OCI-LY7 (cell line): ENCODE measurements around the gene PRKG1. TPM values are rescaled to one million over a fixed set of nuclear protein-coding genes. Genes with fewer than 3 reads are reported as not detected.

Experiments used
- BruUV-seq: library from RNA; stranded (reverse); fragments of 400-500 nt; replicated peaks from 2 replicates; lab custom pipeline; 2021; lab: Mats Ljungman, UMichigan
- CTCF ChIA-PET: fragments of 300-600 bp; sonication (Branson Sonifier 250); formaldehyde crosslinking; loops from one replicate; lab custom pipeline; 2022; ENCODE audit warnings: antibody characterized with exemption; ENCODE audit not compliant: unreplicated experiment; lab: Charles Lee
- POLR2A ChIA-PET: fragments of 300-600 bp; sonication (Branson Sonifier 250); formaldehyde crosslinking; loops from one replicate; lab custom pipeline; 2022; ENCODE audit warnings: antibody characterized with exemption; lab: Charles Lee
- DNase-seq: peaks from one replicate; pipeline ENCODE4 v3.0.0-alpha.2; 2015; ENCODE audit warnings: low spot score
- H2AFZ ChIP-seq: fragments of 200-600 bp; sonication (generic), shearing (Covaris generic); 2 replicates; pipeline ENCODE4 v1.6.1; 2014; ENCODE audit warnings: mild to moderate bottlenecking, antibody characterized with exemption, low read length, moderate library complexity
- H3K27ac ChIP-seq: fragments of 200-600 bp; sonication (generic); 2 replicates; pipeline ENCODE4 v1.5.1; 2014; ENCODE audit warnings: mixed run types, low read depth, mild to moderate bottlenecking, moderate library complexity, low read length, inconsistent platforms; ENCODE audit not compliant: poor library complexity, severe bottlenecking
- H3K36me3 ChIP-seq: fragments of 200-600 bp; sonication (generic); 2 replicates; pipeline ENCODE4 v1.6.1; 2014; ENCODE audit warnings: mild to moderate bottlenecking, antibody characterized with exemption, low read length, moderate library complexity, mixed read lengths; ENCODE audit not compliant: insufficient read depth
- H3K4me1 ChIP-seq: fragments of 200-600 bp; sonication (generic); 2 replicates; pipeline ENCODE4 v1.5.1; 2014; ENCODE audit warnings: mild to moderate bottlenecking, low read length; ENCODE audit not compliant: insufficient read depth, poor library complexity, severe bottlenecking
- H3K4me2 ChIP-seq: fragments of 200-600 bp; sonication (generic); 2 replicates; pipeline ENCODE4 v1.6.1; 2014; ENCODE audit warnings: mild to moderate bottlenecking, low read length
- H3K4me3 ChIP-seq: fragments of 200-600 bp; sonication (generic); 2 replicates; pipeline ENCODE4 v1.5.1; 2014; ENCODE audit warnings: mild to moderate bottlenecking, low read depth, low read length; ENCODE audit not compliant: poor library complexity, severe bottlenecking
- H3K79me2 ChIP-seq: fragments of 200-600 bp; sonication (generic); 2 replicates; pipeline ENCODE4 v1.6.1; 2016; ENCODE audit warnings: low read depth, mild to moderate bottlenecking, low read length, moderate library complexity, mixed read lengths; ENCODE audit not compliant: insufficient read depth
- H3K9me2 ChIP-seq: fragments of 200-600 bp; sonication (generic); 2 replicates; pipeline ENCODE4 v1.6.1; 2016; ENCODE audit warnings: mild to moderate bottlenecking, low read length, mixed read lengths; ENCODE audit not compliant: insufficient read depth
- H3K9me3 ChIP-seq: fragments of 200-600 bp; sonication (generic); 2 replicates; pipeline ENCODE4 v1.6.1; 2014; ENCODE audit warnings: mild to moderate bottlenecking, mixed run types, low read length, mixed read lengths
- H4K20me1 ChIP-seq: fragments of 200-600 bp; sonication (generic); 2 replicates; pipeline ENCODE4 v1.6.1; 2014; ENCODE audit warnings: mild to moderate bottlenecking, antibody characterized with exemption, low read length, moderate library complexity, mixed read lengths; ENCODE audit not compliant: insufficient read depth
- CTCF ChIP-seq: fragments of 200-600 bp; sonication (generic); conservative IDR thresholded peaks from 2 replicates; pipeline ENCODE4 v1.5.1; 2014; ENCODE audit warnings: mild to moderate bottlenecking, antibody characterized with exemption, low read length, moderate library complexity, mixed read lengths
- EZH2phosphoT487 ChIP-seq: fragments of 200-600 bp; sonication (generic); IDR thresholded peaks from 2 replicates; pipeline ENCODE4 v1.6.1; 2018; ENCODE audit warnings: low read depth, borderline replicate concordance, mild to moderate bottlenecking, mixed run types, antibody characterized with exemption, low read length, moderate library complexity, mixed read lengths
- intact Hi-C: fragments of 100-400 bp; cut with micrococcal nuclease; formaldehyde crosslinking; loops from one replicate; pipeline ENCODE4 v1.10.0; 2022; ENCODE audit not compliant: unreplicated experiment
- microRNA-seq: library from miRNA; unstranded; fragments of <30 nt; microRNA quantifications from one replicate; pipeline ENCODE4 v1.2.0, GENCODE V29; 2022; ENCODE audit warnings: borderline replicate concordance
- small RNA-seq: library from RNA; depleted of rRNA; stranded (forward); fragments of <200 nt; gene quantifications from one replicate; pipeline ENCODE3, GENCODE V24; 2014
- total RNA-seq, 2 experiments: library from RNA; depleted of rRNA in 1 of 2; stranded (reverse); fragments of >200 nt in 1 of 2; shearing (Covaris generic) in 1 of 2; gene quantifications; 2 replicates each; pipeline ENCODE4 v1.2.3, GENCODE V29; 2014 to 2022

PRKG1 gene
- total RNA-seq, 2 experiments from 2014 or later: not detected

- Histone ChIP-seq H3K4me2 (no peak overlapping the region), H2AFZ (no peak overlapping the region), H4K20me1 (no peaks in the 10 kb centered on the region), H3K9me3 (no peaks in the 10 kb centered on the region), H3K79me2 (no peaks in the 10 kb centered on the region), H3K36me3 (no peaks in the 10 kb centered on the region), H3K9me2 (no peaks in the 10 kb centered on the region), H3K27ac (no peak overlapping the region), H3K4me3 (no peak overlapping the region), H3K4me1 (no peaks in the 10 kb centered on the region)
- TF ChIP-seq CTCF (no peak), EZH2phosphoT487 (no peak)
- ChIA-PET POLR2A (no interaction called here), CTCF (no interaction called here)
- DNase-seq: no peak
- BruUV-seq: no TSS peak
- intact Hi-C loops: no loop called here
Measured at GRCh38 chr10:52347327-52347667, 1273.0 kb downstream of the PRKG1 start.

Small RNAs within 50 kb of the gene (microRNA-seq; reads per million reads assigned to microRNA genes)
- not detected for gene MIR605

Small RNAs within 50 kb of the gene (small RNA-seq; reads per million reads assigned to genes)
- gene MIR605: not detected

Other genes with a start within 250 kb of the PRKG1 start
- gene A1CF, start 188.9 kb upstream of the PRKG1 start, total RNA-seq (2014; rRNA removed; shearing (Covaris generic)): not detected in 2 replicates
- gene A1CF, start 188.9 kb upstream of the PRKG1 start, total RNA-seq (2022): not detected in 2 replicates